Hepatocyte (in vitro differentiated cells): Measurements from ENCODE around the gene STK4.

Source experiments
- CTCF ChIP-seq: fragments of 200-600 bp; sonication (generic); IDR thresholded peaks from 2 replicates; pipeline ENCODE4 v1.5.1; 2016; ENCODE audit warnings: antibody characterized with exemption, mild to moderate bottlenecking; ENCODE audit not compliant: poor library complexity
- EZH2 ChIP-seq: fragments of 200-600 bp; sonication (generic); IDR thresholded peaks from 2 replicates; pipeline ENCODE4 v1.6.1; 2016; ENCODE audit warnings: antibody characterized with exemption, mild to moderate bottlenecking, borderline replicate concordance
- EZH2phosphoT487 ChIP-seq: fragments of 200-600 bp; sonication (generic); IDR thresholded peaks from one replicate; pipeline ENCODE4 v1.6.1; 2018; ENCODE audit warnings: antibody characterized with exemption, mild to moderate bottlenecking, low read depth, moderate library complexity; ENCODE audit not compliant: unreplicated experiment, severe bottlenecking

- TF ChIP-seq EZH2 (no peak), CTCF (no peak), EZH2phosphoT487 (no peak)
Observed at GRCh38 chr20:44962483-44962882, 3.8 kb upstream of the STK4 start.
